ENCODE results near the gene GMPR.
"Not testable (repeated sequence)": the region's sequence is repeated elsewhere in the genome, so short reads cannot be mapped to it uniquely, and the experiment has no call there.

The GMPR gene

DNA sequence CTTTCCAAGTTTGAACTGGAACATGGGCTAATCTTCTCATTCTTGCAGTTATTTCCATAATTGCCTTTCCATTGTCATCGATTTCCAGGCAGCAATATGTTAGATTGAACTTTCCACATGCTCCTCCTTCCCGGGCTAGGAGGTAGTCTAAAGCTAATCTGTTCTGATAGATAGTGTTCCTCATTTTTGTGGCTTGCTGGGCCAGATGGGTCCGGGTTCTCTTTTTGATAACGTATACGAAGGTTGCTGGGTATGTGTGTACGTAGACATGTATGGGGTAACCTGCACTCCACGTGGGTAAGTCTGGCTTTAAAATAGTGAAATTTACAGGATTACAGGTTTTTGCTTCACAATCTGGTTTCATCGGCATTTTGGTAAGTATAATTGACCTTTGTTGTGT, 14.0 kb upstream of the GMPR start:
- in situ Hi-C loops (cut with MboI; ENCODE audit: low sequenced_read_pairs), result loop anchor here (25.0 kb wide), 1 partner anchor 537 kb away; no protein-coding TSS in a partner anchor

DNA sequence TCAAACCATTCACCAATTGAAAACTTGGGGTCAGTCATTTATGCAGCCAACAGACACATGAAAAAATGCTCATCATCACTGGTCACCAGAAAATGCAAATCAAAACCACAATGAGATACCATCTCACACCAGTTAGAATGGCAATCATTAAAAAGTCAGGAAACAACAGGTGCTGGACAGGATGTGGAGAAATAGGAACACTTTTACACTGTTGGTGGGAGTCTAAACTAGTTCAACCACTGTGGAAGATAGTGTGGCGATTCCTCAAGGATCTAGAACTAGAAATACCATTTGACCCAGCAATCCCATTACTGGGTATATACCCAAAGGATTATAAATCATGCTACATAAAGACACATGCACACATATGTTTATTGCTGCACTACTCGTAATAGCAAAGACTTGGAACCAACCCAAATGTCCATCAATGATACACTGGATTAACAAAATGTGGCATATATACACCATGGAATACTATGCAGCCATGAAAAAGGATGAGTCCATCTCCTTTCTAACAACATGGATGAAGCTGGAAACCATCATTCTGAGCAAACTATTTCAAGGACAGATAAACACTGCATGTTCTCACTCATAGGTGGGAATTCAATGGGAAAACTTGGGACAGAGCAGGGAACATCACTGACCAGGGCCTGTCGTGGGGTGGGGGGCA, 13.2 kb upstream of the GMPR start:
- in situ Hi-C loops (cut with MboI; ENCODE audit: low sequenced_read_pairs), result not testable (repeated sequence)

DNA sequence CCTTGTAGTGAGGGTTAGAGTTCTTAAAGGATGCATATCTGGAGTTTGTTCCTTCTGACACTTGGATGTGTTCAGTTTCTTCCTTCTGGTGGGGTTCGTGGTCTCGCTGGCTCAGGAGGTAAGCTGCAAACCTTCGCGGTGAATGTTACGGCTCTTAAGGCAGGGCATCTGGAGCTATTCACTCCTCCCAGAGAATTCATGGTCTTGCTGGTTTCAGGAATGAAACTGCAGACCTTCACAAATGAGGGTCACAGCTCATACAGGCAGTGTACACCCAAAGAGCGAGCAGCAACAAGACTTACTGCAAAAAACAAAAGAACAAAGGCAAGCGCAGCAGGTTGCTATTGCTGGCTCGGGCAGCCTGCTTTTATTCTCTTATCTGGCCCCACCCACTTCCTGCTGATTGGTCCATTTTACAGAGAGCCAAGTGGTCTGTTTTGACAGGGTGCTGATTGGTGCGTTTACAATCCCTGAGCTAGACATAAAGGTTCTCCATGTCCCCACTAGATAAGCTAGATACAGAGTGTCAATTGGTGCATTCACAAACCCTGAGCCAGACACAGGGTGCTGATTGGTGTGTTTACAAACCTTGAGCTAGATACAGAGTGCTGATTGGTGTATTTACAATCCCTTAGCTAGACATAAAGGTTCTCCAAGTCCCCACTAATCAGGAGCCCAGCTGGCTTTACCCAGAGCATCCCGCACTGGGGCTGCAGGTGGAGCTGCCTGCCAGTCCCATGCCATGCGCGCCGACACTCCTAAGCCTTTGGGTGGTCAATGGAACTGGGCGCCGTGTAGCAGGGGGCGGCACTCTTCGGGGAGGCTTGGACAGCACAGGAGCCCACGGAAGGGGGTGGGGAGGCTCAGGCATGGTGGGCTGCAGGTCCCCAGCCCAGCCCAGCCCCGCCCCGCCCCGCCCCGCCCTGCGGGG, 12.0 kb upstream of the GMPR start:
- in situ Hi-C loops (cut with MboI; ENCODE audit: low sequenced_read_pairs), result not testable (repeated sequence)

DNA sequence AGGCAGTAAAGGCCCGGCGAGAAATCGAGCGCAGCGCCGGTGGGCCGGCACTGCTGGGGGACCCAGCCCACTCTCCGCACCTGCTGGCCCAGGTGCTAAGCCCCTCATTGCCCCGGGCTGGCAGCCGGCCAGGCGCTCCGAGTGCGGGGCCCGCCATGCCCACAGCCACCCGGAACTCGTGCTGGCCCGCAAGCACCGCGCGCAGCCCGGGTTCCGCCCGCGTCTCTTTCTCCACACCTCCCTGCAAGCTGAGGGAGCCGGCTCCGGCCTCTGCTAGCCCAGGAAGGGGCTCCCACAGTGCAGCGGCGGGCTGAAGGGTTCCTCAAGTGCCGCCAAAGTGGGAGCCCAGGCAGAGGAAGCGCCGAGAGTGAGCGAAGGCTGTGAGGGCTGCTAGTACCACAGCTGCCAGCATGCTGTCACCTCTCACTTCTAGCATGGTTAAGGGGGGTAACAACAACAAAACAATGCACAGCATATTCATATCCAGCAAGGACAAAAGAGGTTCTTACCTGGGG, 11.3 kb upstream of the GMPR start:
- in situ Hi-C loops (cut with MboI; ENCODE audit: low sequenced_read_pairs), result no loop called here

DNA sequence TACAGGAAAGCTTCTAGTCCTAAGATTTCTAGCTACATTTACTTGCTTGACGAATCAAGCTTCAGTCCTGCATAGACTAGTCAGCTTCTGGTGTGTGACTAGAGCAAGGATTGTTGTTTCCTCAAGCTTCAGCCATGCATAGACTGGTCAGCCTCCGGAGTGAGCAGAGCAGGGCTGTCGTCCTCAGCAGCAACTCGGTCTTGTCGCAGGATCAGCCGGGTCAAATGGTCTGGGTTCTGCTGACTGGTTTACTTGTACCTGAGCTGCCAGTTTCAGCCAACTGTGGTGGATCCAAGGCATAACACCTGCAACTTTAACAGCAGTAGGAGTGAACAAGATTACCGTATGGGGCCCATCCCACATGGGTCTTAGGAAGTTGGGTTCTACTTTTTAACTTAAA, 10.8 kb upstream of the GMPR start:
- in situ Hi-C loops (cut with MboI; ENCODE audit: low sequenced_read_pairs), result no loop called here

DNA sequence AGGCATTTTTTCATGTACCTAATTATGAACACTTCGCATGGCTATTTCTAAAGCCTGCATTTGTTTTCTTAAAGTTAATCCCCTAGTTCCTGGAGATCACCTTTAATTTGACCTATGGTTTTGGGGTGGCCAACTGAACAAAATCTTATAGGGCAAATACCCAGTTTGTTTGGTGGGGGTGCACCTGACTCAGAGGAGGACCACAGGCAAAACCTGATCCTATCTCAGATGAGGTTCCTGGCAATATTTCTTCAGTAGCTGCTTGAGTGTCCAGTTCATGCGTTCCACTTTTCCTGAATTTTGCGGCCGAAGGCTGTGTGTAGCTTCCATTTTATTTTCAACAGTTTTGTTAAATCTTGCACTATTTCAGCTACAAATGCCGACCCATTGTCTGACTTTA, 10.3 kb upstream of the GMPR start:
- in situ Hi-C loops (cut with MboI; ENCODE audit: low sequenced_read_pairs), result no loop called here

DNA sequence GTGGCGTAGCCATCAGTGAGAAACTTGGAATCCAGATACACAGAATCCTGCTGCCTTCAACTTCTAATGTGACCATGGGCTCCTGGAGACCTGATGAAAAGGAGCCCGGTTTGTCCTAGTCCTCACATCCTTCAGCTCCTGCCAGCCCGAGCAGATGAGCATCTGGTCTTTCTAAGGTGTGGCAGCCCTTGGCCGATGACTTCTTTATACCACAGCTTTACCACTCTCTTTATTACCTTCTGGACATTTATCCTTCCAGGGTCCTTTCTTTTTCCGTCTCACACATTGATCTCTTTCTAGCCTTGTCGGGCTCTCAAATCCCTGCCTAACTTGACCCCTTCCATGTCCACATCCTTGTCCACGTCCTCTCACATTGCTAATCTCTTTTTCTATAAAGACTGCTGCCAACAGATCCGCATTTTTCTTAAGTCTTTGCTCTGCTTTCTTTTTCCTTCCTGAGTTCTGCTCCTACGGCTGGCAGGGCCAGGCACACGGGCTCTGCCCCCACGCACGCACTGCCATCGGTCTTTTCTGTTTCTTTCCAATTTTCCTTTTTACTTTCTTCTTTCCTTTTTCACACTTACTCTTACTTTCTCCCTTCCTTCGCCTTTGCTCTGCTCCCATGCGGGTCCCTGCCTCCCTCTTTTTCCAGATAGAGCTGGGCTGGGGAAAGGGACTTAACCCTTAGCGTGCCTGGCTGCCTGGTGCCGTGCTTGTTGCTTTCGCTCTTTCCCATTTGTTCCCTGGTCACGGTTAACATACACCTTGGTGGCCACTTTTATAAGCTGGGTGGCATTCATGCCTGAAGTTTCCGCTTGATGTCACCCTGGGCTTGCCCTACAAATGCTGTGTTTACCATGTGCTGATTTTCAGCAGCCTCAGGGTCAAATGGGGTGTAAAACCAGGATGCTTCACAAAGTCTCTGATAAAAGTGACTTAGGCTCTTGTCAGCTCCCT, 9.4 kb upstream of the GMPR start:
- in situ Hi-C loops (cut with MboI; ENCODE audit: low sequenced_read_pairs), result no loop called here

DNA sequence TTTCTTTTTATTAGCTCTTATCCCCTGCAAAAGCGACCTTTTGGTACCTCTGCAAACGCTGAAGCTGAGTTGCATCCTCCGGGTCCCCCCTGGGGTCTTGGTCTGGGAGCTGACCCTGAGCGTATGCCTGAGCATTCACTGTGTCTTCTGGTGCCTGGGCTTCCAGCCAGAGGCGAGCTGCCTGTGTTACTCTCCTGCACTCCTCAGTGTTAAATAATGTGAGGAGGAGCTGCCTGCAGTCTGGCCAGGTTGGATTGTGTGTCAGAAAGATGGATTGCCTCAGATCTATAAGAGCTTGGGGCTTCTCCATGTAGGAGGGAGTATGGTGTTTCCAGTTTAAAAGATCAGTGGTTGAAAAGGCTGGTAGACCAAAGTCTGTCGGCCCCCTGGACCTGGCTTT, 8.7 kb upstream of the GMPR start:
- in situ Hi-C loops (cut with MboI; ENCODE audit: low sequenced_read_pairs), result no loop called here

DNA sequence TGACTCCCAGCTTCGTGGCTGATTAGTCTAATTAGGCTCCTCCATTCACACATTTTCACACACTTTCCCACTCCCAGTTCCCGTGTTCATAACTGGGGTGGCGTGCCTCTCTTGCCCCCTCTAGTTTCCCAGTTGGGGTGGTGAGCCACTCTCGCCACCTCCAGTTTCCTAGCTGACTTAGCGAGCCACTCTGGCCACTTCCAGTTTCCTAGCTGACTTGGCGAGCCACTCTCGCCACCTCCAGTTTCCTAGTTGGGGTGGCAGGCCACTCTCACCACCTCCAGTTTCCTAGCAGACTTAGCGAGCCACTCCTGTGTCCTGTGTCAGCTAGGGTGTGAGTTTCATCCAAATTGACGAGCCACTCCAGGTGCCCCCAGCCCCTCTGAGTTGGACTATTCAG, 7.4 kb upstream of the GMPR start:
- in situ Hi-C loops (cut with MboI; ENCODE audit: low sequenced_read_pairs), result no loop called here

DNA sequence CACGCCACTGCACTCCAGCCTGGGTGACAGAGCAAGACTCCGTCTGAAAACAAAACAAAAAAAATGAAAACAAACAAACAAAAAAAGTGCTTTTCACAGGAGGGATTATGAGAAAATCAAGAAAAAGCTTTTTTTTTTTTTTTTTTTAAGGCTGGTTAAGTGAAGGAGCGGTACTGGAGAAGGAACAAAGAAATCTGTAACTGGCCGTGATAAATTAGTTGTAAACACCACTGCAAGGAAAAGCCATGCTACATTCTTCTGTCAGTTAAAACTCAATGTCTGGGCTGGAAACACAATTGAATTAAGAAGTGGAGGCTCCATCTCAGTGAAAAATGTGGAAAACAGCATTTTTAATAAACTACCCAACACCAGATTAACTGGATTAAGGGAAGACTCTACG, 6.3 kb upstream of the GMPR start:
- in situ Hi-C loops (cut with MboI; ENCODE audit: low sequenced_read_pairs), result no loop called here

DNA sequence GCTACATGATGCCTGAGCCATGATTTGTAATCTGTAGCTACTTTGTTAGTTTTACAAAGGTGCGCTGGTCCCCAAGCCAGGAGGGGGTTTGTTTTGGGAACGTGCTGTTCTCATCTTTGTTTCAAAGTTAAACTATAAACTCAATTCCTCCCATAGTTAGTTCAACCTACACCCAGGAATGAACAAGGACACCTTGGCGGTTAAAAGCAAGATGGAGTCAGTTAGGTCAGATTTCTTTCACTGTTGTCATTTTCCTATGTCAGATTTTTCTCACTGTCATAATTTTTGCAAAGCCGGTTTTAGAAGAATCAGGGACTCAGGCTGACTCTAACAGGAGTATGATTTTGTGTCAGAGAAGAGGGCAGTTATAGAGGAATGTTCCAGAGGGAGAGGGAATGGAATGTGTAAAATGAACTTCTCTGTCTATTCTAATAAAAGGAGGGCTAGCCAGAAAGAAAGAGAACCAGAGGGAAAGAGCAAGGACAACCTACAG, 2.3 kb upstream of the GMPR start:
- in situ Hi-C loops (cut with MboI; ENCODE audit: low sequenced_read_pairs), result no loop called here

DNA sequence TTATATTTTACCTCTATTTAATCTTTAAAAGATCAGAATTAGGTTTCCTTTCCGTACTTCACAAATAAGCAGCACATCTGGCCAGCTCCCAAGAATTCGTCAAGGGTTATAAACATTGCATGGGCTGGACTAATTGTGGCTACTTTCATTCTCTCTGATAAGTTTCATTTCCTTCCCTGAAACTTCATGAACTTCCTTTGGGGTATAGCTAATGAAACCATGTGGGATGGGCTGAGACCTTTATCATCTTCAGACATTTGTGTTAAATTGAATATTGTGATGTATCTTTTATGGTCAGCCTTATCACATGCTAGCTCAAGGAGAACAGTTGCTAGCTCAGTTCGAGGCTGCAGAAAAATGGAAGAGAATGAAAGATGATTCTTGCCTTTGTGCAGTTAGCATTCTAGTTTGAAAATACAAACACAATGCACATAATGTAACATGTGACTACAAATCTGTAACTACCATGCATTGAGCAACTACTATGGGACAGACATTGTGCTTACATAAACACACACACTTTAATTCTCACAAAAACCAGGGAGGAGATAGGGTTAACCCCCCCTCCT, 1.7 kb upstream of the GMPR start:
- in situ Hi-C loops (cut with MboI; ENCODE audit: low sequenced_read_pairs), result no loop called here

DNA sequence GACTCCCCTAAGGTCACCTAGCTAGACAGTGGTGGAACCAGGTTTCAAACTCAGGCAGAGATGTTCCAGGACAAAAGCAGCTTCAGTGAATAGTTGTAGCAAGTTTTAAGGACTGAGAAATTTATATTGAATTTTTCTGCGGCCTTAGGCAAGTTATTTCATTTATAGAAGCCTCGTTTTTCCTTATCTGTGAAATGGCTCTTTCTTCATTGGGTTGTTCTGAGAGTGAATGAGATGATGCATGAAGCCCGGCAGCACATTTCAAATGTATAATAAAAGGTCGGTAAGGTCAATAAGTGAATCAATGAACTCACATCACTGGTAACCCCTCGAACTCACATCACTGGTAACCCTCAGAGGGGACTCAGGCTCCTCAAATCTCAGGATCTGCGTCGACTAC, 1.1 kb upstream of the GMPR start:
- in situ Hi-C loops (cut with MboI; ENCODE audit: low sequenced_read_pairs), result no loop called here

DNA sequence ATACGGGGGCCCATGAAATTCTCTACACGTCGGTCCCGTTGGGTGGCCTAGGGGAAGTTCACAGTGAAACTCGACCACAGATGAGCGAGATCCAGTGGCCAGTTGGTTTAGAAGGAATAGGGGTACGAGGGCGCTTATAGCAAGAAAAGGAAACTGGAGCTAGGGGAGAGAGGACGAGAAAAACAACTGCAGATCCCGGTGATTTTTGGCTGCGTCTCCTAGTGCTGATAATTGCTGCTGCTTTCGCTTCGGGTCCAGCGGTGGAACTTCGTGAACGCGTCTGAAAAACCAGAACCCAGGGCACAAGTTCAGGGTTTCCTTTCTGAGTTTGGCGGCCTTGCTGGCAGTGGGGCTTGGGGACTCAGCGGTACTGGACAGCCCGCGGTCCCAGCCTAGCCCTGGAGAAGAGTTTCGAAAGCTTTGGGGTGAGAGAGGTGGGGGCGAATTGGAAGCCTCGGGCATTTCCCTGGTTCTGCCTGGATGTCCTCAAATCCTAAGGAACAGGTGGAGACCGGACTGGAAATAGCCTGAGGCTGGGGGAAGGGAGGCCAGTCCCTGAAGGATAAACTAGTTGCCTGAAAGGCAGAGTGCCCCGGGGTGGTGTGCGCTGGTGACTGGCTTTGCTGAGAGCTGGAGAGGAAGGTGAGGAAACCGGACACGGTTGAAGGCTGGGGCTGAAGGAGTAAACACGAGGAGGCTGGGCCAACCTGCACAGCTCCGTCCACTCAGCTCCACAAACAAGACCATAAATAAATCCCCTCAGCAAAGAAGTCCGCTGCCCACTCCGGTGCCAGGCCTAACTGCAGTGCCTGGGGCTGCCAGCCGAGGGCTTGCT, 793 bp downstream of the GMPR start:
- in situ Hi-C loops (cut with MboI; ENCODE audit: low sequenced_read_pairs), result no loop called here

DNA sequence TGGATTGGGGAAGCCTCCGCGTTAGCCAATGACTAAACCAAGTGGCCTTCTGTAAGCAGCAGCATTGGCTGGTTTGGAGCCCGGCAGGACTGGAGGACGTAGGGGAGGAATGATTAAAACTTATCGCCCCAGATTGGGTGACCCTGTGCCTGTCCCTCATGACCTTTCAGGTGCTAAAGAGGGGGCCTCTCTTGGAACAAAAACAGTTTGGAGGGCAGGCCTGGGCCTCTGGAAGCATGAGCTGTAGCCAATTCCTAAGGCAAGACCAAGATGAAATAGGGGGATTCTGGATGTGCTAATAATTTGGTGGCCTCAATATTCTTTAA, 1.4 kb downstream of the GMPR start:
- in situ Hi-C loops (cut with MboI; ENCODE audit: low sequenced_read_pairs), result no loop called here

DNA sequence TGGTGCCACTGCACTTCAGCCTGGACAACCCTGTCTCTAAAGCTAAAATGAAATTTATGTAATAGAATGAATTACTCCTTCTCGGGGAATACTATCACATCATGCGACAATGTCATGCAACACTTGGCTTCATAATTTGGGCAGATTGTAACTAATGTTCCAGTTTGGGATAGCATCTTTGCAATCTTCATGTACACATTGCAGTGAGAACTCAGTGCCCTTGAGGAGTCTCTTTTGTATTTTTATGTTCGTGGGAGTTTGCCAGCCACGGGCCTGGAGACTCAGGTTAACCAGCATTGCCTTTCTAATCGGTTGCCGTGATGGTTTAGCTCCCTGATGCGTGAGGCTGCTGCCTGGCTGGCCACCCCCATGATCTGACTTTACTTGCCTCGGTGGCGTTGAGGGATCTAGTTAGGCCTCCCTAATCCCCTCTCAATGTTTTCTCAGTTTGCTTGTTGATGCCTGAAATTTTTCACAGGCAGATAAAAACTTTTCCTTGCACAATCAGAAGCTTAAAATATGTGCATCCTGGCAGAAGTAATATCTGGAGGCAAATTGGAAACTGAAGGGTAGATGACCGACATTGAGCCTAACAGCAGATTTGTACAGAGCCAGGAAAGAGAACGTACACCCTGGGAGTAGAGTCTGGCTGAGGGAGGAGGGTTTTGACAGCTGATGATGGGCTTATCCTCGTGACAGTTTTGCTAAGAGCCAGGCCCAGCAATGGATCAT, 2.4 kb downstream of the GMPR start:
- in situ Hi-C loops (cut with MboI; ENCODE audit: low sequenced_read_pairs), result no loop called here

DNA sequence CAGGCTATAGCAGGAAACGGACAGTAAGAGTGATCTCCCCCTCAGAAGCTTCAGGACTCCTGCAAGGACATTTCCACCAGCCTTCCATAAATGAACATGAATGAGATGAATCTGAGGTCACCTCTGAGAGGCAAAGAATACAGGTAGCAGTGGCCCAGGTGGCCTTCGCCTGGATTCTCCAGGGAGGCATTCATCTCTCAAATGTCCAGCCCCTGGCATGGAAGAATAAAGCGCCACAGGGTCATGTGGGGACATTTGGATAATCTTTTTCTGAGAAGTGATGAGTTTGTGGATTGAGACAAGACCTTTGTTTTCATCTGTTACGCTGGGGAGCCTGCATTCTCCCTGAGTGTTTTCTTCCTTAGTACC, 2.9 kb downstream of the GMPR start:
- in situ Hi-C loops (cut with MboI; ENCODE audit: low sequenced_read_pairs), result no loop called here

DNA sequence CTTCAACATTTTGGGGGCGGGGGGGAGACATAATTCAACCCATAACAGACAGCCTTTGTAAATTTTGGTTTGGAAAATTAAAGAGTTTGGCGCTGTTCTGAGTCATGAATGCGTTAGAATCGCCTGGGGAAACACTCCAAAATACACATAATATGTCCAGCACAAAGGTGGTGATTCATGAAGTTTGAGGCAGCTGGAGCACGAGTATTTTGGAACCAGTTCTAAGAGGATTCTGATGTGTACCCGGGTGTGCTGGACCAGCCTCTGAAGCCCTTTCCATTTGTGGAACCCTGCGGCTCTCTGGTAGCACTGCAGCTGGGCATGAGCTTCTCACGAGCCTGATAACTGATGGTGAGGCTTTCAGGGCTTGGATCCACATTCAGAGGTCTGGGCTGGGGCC, 4.7 kb downstream of the GMPR start:
- in situ Hi-C loops (cut with MboI; ENCODE audit: low sequenced_read_pairs), result no loop called here

DNA sequence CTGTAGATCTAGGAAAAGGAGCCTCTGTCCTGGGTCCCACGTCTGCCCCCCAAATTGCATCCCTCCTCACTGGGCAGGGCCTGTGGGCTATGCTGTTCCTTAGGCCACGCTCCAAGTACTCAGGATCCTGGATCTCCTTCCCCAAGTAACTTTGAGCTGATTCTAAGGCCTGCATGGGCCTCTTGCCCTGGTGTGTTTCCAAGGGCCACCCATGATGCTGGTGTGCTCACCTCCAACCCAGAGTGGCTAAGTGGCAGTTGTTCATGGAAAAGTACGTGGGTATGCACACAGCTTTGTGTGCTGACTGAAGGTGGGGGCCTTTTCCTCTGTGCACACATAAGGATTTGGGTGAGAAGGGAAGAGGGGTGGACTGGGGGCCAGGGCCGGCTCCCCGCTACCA, 5.3 kb downstream of the GMPR start:
- in situ Hi-C loops (cut with MboI; ENCODE audit: low sequenced_read_pairs), result no loop called here
